HG02610 (cell line): ENCODE results near the gene HSPA5.
"Not testable (repeated sequence)": the region's sequence is repeated elsewhere in the genome, so short reads cannot be mapped to it uniquely, and the experiment has no call there.

Experiments
- ATAC-seq: cut with Tn5 transposase; IDR thresholded peaks from one replicate; pipeline ENCODE4 v1.9.1; 2021; ENCODE audit warnings: mild to moderate bottlenecking, moderate library complexity; ENCODE audit not compliant: unreplicated experiment

Gene HSPA5

DNA sequence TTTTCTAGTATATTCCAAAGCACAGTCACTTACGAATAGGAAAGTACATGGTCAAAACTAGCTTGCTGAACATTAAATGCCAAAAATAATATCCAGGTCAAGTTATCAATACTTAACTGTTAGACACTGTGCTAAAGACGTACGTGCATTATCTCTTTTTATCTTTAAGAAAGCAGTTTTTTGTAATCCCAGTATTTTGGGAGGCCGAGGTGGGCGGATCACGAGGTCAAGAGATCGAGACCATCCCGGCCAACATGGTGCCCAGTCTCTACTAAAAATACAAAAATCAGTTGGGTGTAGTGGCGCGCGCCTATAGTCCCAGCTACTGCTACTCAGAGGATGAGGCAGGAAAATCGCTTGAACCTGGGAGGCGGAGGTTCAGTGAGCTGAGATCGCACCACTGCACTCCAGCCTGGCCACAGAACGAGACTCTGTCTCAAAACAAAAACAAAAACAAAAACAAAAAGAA, 2.7 kb upstream of the HSPA5 start:
- ATAC-seq: no peak

- ATAC-seq: no peak
Observed at GRCh38 chr9:125241863-125242739, 958 bp upstream of the HSPA5 start.

DNA sequence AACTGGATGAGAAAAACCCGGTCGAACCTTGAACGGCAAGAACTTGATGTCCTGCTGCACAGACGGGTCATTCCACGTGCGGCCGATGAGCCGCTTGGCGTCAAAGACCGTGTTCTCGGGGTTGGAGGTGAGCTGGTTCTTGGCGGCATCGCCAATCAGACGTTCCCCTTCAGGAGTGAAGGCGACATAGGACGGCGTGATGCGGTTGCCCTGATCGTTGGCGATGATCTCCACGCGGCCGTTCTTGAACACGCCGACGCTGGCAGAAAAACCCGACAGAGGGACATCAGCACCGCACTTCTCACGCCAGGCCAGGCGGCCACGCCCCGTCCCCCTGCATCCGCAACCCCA, 519 bp downstream of the HSPA5 start:
- ATAC-seq: peak; percentile 2

- no peak for ATAC-seq
Observed at GRCh38 chr9:125239631-125240597, 1.2 kb downstream of the HSPA5 start.

- ATAC-seq: no peak
Observed at GRCh38 chr9:125238915-125239446, 2.2 kb downstream of the HSPA5 start.

DNA sequence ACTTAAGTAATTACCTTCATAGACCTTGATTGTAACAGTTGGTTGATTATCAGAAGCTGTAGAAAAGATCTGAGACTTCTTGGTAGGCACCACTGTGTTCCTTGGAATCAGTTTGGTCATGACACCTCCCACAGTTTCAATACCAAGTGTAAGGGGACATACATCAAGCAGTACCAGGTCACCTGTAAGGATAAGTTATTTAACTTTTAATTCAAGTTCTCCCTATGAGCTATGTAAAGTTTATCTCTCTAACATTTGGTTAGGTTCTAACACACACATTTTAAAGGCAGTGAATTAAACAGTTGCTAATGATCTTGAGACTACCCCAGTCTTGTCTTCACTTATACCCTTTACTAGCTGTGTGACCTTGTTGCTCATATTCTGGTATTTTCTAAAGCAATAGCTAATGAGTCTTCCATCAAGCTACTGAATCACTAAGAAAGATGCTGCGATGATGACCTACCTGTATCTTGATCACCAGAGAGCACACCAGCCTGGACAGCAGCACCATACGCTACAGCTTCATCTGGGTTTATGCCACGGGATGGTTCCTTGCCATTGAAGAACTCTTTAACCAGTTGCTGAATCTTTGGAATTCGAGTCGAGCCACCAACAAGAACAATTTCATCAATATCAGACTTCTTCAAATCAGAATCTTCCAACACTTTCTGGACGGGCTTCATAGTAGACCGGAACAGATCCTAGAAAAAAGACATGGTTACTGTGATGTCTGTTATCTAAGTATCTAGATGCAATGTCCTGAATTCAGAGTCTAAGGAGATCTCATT, 2.8 kb downstream of the HSPA5 start:
- no peak for ATAC-seq

GRCh38 chr9:125236520-125237159, 4.5 kb downstream of the HSPA5 start:
- ATAC-seq: not testable (repeated sequence)

GRCh38 chr9:125235804-125236519, 5.2 kb downstream of the HSPA5 start:
- no peak for ATAC-seq

DNA sequence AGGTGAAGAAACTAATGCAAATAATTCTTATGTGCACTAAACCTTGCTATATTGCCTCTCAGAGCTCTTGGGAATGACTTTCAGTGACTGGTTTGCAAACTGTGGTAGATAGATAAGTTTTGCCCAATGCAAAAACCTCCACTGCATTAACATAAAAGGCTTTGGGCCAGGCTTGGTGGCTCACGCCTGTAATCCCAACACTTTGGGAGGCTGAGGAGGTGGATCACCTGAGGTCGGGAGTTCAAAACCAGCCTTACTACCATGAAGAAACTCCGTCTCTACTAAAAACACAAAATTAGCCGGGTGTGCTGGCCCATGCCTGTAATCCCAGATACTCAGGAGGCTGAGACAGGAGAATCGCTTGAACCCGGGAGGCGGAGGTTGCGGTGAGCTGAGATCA, 7.0 kb downstream of the HSPA5 start:
- ATAC-seq: not testable (repeated sequence)

- no peak for ATAC-seq
Observed at GRCh38 chr9:125233678-125234077, 7.5 kb downstream of the HSPA5 start.

DNA sequence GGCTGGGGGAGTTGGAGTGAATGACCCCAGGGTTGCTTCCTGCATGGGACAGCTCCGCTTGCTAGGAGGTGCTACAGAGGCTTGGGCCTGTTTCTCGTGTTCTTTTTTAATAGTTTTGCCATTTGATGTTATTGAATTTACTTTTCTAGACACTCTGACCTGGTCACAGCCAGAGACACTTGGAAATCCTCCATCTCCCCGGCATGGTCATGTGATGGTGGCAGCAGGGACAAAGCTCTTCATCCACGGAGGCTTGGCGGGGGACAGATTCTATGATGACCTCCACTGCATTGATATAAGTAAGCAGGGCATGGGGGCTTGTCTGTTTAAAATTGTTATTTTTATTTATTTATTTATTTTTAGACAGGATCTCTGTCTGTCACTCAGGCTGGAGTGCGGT, 13.4 kb downstream of the HSPA5 start:
- ATAC-seq: no peak

- not testable (repeated sequence) for ATAC-seq
Observed at GRCh38 chr9:125224858-125225257, 16.3 kb downstream of the HSPA5 start.

- ATAC-seq: no peak
Observed at GRCh38 chr9:125218621-125219020, 22.5 kb downstream of the HSPA5 start.

- no peak for ATAC-seq
Observed at GRCh38 chr9:125214186-125214585, 27.0 kb downstream of the HSPA5 start.

GRCh38 chr9:125204477-125204876, 36.7 kb downstream of the HSPA5 start:
- no peak for ATAC-seq

GRCh38 chr9:125202846-125203618, 38.1 kb downstream of the HSPA5 start:
- ATAC-seq: no peak

GRCh38 chr9:125200216-125201047, 40.7 kb downstream of the HSPA5 start, which contains the start of gene RABEPK:
RABEPK (plus strand) TSS chr9:125200542; CDS start chr9:125203014, 2,472 bp downstream.
- peak; percentile 98 for ATAC-seq

DNA sequence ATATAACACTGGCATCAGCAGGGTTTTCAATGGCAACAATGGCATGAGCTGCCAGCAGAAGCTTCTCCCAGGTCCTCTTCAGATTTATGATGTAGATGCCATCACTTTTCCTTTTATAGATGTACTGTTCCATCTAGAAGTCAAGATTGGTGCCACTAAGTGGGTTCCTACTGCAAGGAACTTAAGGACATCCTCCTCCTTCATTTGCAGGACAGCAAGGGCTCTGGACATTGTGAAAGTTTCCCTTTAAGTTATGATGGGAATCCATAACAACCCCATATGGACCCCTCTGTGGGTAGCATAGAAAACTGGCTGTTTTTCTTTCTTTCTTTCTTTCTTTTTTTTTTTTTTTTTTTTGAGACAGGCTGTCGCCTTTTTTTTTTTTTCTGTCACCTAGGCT, 45.6 kb downstream of the HSPA5 start:
- ATAC-seq: not testable (repeated sequence)
